ENCODE measurements around the gene EPS8L2. TPM values are rescaled to one million over a fixed set of nuclear protein-coding genes. Genes with fewer than 3 reads are reported as not detected.

EPS8L2 gene
- polyA plus RNA-seq, 3 donors = 0.55 TPM; not detected in 2

DNA sequence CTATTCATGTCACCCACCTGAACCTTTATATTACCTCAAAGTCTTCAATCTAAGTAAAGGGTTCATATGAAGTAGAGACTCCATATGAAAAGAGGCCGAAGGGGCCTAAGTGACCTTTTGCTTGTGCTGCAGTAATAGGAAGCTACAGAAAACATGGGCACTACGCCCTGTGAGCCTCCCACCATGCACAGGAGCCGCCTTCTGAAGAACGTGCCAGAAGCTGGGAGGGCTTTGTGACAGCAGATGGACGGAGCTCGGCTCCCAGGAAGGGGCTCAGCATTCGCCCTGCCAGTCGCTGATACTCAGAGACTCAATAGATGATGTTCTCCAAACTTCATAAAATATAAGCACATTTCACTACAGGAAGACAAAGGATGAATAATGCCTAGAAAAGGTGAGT is 32.2 kb upstream of the EPS8L2 start:
- Mint-ChIP-seq H3K36me3 (peaks cover 45 to 93% of the 10 kb centered on the region in 2 donors), H3K4me1 (no peaks in the 10 kb centered on the region), H3K4me3 (no peak overlapping the region), H3K27me3 (ENCODE audit: low read depth in 3 of 3) (no peaks in the 10 kb centered on the region), H3K27ac (peak overlapping the region in 1 of 7 donors; percentile 12), H3K9me3 (no peaks in the 10 kb centered on the region)
- H3K79me2 ChIP-seq (ENCODE audit: insufficient read depth, low read length) = no peaks in the 10 kb centered on the region
- intact Hi-C loops (cut with micrococcal nuclease) = no loop called here
- no peaks in the 10 kb centered on the region for H3K27me3 ChIP-seq (ENCODE audit: control insufficient read depth in 2 of 2, insufficient read depth in 2 of 2, low read length in 2 of 2)
- H3K4me1 ChIP-seq (ENCODE audit: control insufficient read depth in 1 of 2, insufficient read depth in 2 of 2, low read length in 2 of 2) = no peaks in the 10 kb centered on the region
- no peak overlapping the region for H3K9ac ChIP-seq (ENCODE audit: insufficient read depth, low read length, poor library complexity, severe bottlenecking)
- H3K27ac ChIP-seq (ENCODE audit: low read depth in 1 of 2, low read length in 2 of 2) = no peak overlapping the region
- no peaks in the 10 kb centered on the region for H3K9me3 ChIP-seq (replicated peaks in 1 of 2; ENCODE audit: control insufficient read depth in 1 of 2, insufficient read depth in 1 of 2, low read length in 2 of 2)
- 93% methylated on average over 3 of the region's 8 CpGs for WGBS (ENCODE audit: insufficient coverage)
- H4K20me1 ChIP-seq (ENCODE audit: insufficient read depth, low read length) = no peaks in the 10 kb centered on the region
- no peak for TF ChIP-seq CTCF (IDR thresholded peaks at IDR 0.05)
- H3K4me3 ChIP-seq (replicated peaks in 1 of 3; ENCODE audit: low read depth in 2 of 3, low read length in 3 of 3) = no peak overlapping the region
- H3K36me3 ChIP-seq (replicated peaks in 1 of 2; ENCODE audit: control insufficient read depth in 1 of 2, insufficient read depth in 2 of 2, low read length in 2 of 2) = peaks cover 46 to 63% of the 10 kb centered on the region in 2 donors
- no peak overlapping the region for H3K4me2 ChIP-seq (replicated peaks; ENCODE audit: extremely low read depth, low read length, poor library complexity, severe bottlenecking)
- DNase-seq = no peak
- no peak overlapping the region for H2AFZ ChIP-seq (ENCODE audit: insufficient read depth, low read depth, low read length, poor library complexity, severe bottlenecking)

- DNase-seq = no peak
- Histone ChIP-seq H3K27me3 (ENCODE audit: control insufficient read depth in 2 of 2, insufficient read depth in 2 of 2, low read length in 2 of 2) (no peaks in the 10 kb centered on the region), H3K27ac (ENCODE audit: low read depth in 1 of 2, low read length in 2 of 2) (no peak overlapping the region), H2AFZ (ENCODE audit: insufficient read depth, low read depth, low read length, poor library complexity, severe bottlenecking) (no peak overlapping the region), H3K4me3 (replicated peaks in 1 of 3; ENCODE audit: low read depth in 2 of 3, low read length in 3 of 3) (no peak overlapping the region), H4K20me1 (ENCODE audit: insufficient read depth, low read length) (no peaks in the 10 kb centered on the region), H3K36me3 (replicated peaks in 1 of 2; ENCODE audit: control insufficient read depth in 1 of 2, insufficient read depth in 2 of 2, low read length in 2 of 2) (peaks cover 48 to 68% of the 10 kb centered on the region in 2 donors), H3K4me1 (ENCODE audit: control insufficient read depth in 1 of 2, insufficient read depth in 2 of 2, low read length in 2 of 2) (no peaks in the 10 kb centered on the region), H3K79me2 (ENCODE audit: insufficient read depth, low read length) (no peaks in the 10 kb centered on the region), H3K9ac (ENCODE audit: insufficient read depth, low read length, poor library complexity, severe bottlenecking) (no peak overlapping the region), H3K4me2 (replicated peaks; ENCODE audit: extremely low read depth, low read length, poor library complexity, severe bottlenecking) (no peak overlapping the region), H3K9me3 (replicated peaks in 1 of 2; ENCODE audit: control insufficient read depth in 1 of 2, insufficient read depth in 1 of 2, low read length in 2 of 2) (no peaks in the 10 kb centered on the region)
- no peak for TF ChIP-seq CTCF (IDR thresholded peaks at IDR 0.05)
- H3K27me3 Mint-ChIP-seq (ENCODE audit: low read depth in 3 of 3) = no peaks in the 10 kb centered on the region
- 88% methylated on average over 14 of the region's 17 CpGs for WGBS (ENCODE audit: insufficient coverage)
- no peaks in the 10 kb centered on the region for H3K9me3 Mint-ChIP-seq
- H3K4me1 Mint-ChIP-seq = no peaks in the 10 kb centered on the region
- H3K27ac Mint-ChIP-seq = no peak overlapping the region
- intact Hi-C loops (cut with micrococcal nuclease) = no loop called here
- H3K4me3 Mint-ChIP-seq = no peak overlapping the region
- peaks cover 49 to 93% of the 10 kb centered on the region in 2 donors for H3K36me3 Mint-ChIP-seq
Measured at GRCh38 chr11:674406-674805, 31.6 kb upstream of the EPS8L2 start.
